HUES6 (cell line): Measurements from ENCODE around the gene NOP14.
"Not testable (repeated sequence)": the region's sequence is repeated elsewhere in the genome, so short reads cannot be mapped to it uniquely, and the experiment has no call there.

Source experiments
- H3K27ac ChIP-seq: 2 replicates; pipeline ENCODE4 v1.7.0; 2013; ENCODE audit warnings: low read depth, mild to moderate bottlenecking, low read length, inconsistent platforms
- H3K27me3 ChIP-seq: 2 replicates; pipeline ENCODE4 v1.6.1; 2013; ENCODE audit warnings: low read length; ENCODE audit not compliant: control insufficient read depth, insufficient read depth
- H3K36me3 ChIP-seq: 2 replicates; pipeline ENCODE4 v1.6.1; 2013; ENCODE audit warnings: low read length; ENCODE audit not compliant: control insufficient read depth, insufficient read depth
- H3K4me1 ChIP-seq: 2 replicates; pipeline ENCODE4 v1.6.1; 2013; ENCODE audit warnings: low read length; ENCODE audit not compliant: control insufficient read depth, insufficient read depth
- H3K4me3 ChIP-seq: 2 replicates; pipeline ENCODE4 v1.5.1; 2013; ENCODE audit warnings: low read depth, low read length
- H3K9ac ChIP-seq: one replicate; pipeline ENCODE4 v1.6.1; 2013; ENCODE audit warnings: mild to moderate bottlenecking, low read length
- H3K9me3 ChIP-seq: 2 replicates; pipeline ENCODE4 v1.6.1; 2013; ENCODE audit warnings: low read depth, low read length; ENCODE audit not compliant: control insufficient read depth, insufficient read depth

NOP14 gene

GRCh38 chr4:2983715-2984114 is 20.5 kb upstream of the NOP14 start:
- not testable (repeated sequence) for H3K27ac ChIP-seq, H3K36me3 ChIP-seq, H3K9ac ChIP-seq, H3K4me3 ChIP-seq, H3K4me1 ChIP-seq, H3K27me3 ChIP-seq
- H3K9me3 ChIP-seq = peaks cover 24% of the 10 kb centered on the region; the same call in 1 of the 2 replicates

GRCh38 chr4:2982012-2982411 is 18.8 kb upstream of the NOP14 start:
- no peak overlapping the region for H3K9ac ChIP-seq
- no peak overlapping the region for H3K27ac ChIP-seq
- no peak overlapping the region for H3K4me3 ChIP-seq
- H3K27me3 ChIP-seq = no peaks in the 10 kb centered on the region
- H3K9me3 ChIP-seq = peaks cover 24% of the 10 kb centered on the region; the same call in 1 of the 2 replicates
- no peaks in the 10 kb centered on the region; the same call in 1 of the 2 replicates for H3K4me1 ChIP-seq
- H3K36me3 ChIP-seq = no peaks in the 10 kb centered on the region

GRCh38 chr4:2981256-2981819 is 18.1 kb upstream of the NOP14 start:
- no peak overlapping the region for H3K27ac ChIP-seq
- H3K4me3 ChIP-seq = no peak overlapping the region
- peaks cover 22% of the 10 kb centered on the region; the same call in 1 of the 2 replicates for H3K9me3 ChIP-seq
- H3K27me3 ChIP-seq = no peaks in the 10 kb centered on the region
- H3K36me3 ChIP-seq = no peaks in the 10 kb centered on the region
- no peaks in the 10 kb centered on the region; the same call in 1 of the 2 replicates for H3K4me1 ChIP-seq
- H3K9ac ChIP-seq = no peak overlapping the region

- Histone ChIP-seq H3K27ac (no peak overlapping the region), H3K4me3 (no peak overlapping the region), H3K4me1 (no peaks in the 10 kb centered on the region; the same call in 1 of the 2 replicates), H3K9me3 (peaks cover 22% of the 10 kb centered on the region; the same call in 1 of the 2 replicates), H3K36me3 (no peaks in the 10 kb centered on the region), H3K27me3 (no peaks in the 10 kb centered on the region), H3K9ac (no peak overlapping the region)
These were observed 14.2 kb upstream of the NOP14 start for GRCh38 chr4:2977211-2978088.

- Histone ChIP-seq H3K4me3 (no peak overlapping the region), H3K27ac (no peak overlapping the region), H3K9ac (no peak overlapping the region), H3K27me3 (no peaks in the 10 kb centered on the region), H3K4me1 (0 out of 2 replicates have a peak, but pooled peaks cover 5% of the 10 kb centered on the region), H3K9me3 (no peaks in the 10 kb centered on the region), H3K36me3 (no peaks in the 10 kb centered on the region)
These were observed 8.1 kb upstream of the NOP14 start for GRCh38 chr4:2971275-2971674.

GRCh38 chr4:2968381-2968780 is 5.2 kb upstream of the NOP14 start:
- no peaks in the 10 kb centered on the region for H3K9me3 ChIP-seq
- 0 out of 2 replicates have a peak, but pooled peaks cover 5% of the 10 kb centered on the region for H3K4me1 ChIP-seq
- H3K9ac ChIP-seq = no peak overlapping the region
- peaks cover 3% of the 10 kb centered on the region; the same call in 1 of the 2 replicates for H3K27me3 ChIP-seq
- H3K4me3 ChIP-seq = no peak overlapping the region
- no peak overlapping the region for H3K27ac ChIP-seq
- no peaks in the 10 kb centered on the region for H3K36me3 ChIP-seq

- Histone ChIP-seq H3K4me1 (peaks cover 16% of the 10 kb centered on the region; the same call in 1 of the 2 replicates), H3K9ac (no peak overlapping the region), H3K9me3 (no peaks in the 10 kb centered on the region), H3K27ac (no peak overlapping the region), H3K27me3 (peaks cover 3% of the 10 kb centered on the region; the same call in 1 of the 2 replicates), H3K4me3 (no peak overlapping the region), H3K36me3 (no peaks in the 10 kb centered on the region)
These were observed 2.1 kb upstream of the NOP14 start for GRCh38 chr4:2965262-2965661.

GRCh38 chr4:2964706-2965258 is 1.6 kb upstream of the NOP14 start:
- H3K27me3 ChIP-seq = peaks cover 3% of the 10 kb centered on the region; the same call in 1 of the 2 replicates
- H3K4me3 ChIP-seq = no peak overlapping the region
- peaks cover 16% of the 10 kb centered on the region; the same call in 1 of the 2 replicates for H3K4me1 ChIP-seq
- no peak overlapping the region for H3K9ac ChIP-seq
- no peaks in the 10 kb centered on the region for H3K36me3 ChIP-seq
- H3K27ac ChIP-seq = no peak overlapping the region
- H3K9me3 ChIP-seq = no peaks in the 10 kb centered on the region

- Histone ChIP-seq H3K9ac (peak overlapping the region; percentile 91), H3K4me3 (peak overlapping the region; percentile 91)
These were observed 813 bp upstream of the NOP14 start for GRCh38 chr4:2963966-2964471.

GRCh38 chr4:2962614-2963174 is 512 bp downstream of the NOP14 start:
- Histone ChIP-seq H3K4me1 (peaks cover 10% of the 10 kb centered on the region; the same call in 1 of the 2 replicates), H3K9ac (peak overlapping the region; percentile 91), H3K36me3 (peaks cover 16% of the 10 kb centered on the region)

More at GRCh38 chr4:2963966-2964471, 813 bp upstream of the NOP14 start:
- no peaks in the 10 kb centered on the region for H3K9me3 ChIP-seq
- H3K4me1 ChIP-seq = peaks cover 16% of the 10 kb centered on the region; the same call in 1 of the 2 replicates
- H3K36me3 ChIP-seq = peaks cover 3% of the 10 kb centered on the region; the same call in 1 of the 2 replicates
- peaks cover 3% of the 10 kb centered on the region; the same call in 1 of the 2 replicates for H3K27me3 ChIP-seq
- no peak overlapping the region for H3K27ac ChIP-seq

More at GRCh38 chr4:2962614-2963174, 512 bp downstream of the NOP14 start:
- H3K4me3 ChIP-seq = peak overlapping the region; percentile 91
- H3K27me3 ChIP-seq = peaks cover 3% of the 10 kb centered on the region; the same call in 1 of the 2 replicates
- H3K27ac ChIP-seq = peak overlapping the region; percentile 87; the same call in 1 of the 2 replicates
- H3K9me3 ChIP-seq = 0 out of 2 replicates have a peak, but pooled peaks cover 2% of the 10 kb centered on the region
